Ishikawa (cell line): ENCODE data around the gene ERBB2.

ENCODE experiments used
- CEBPB ChIP-seq: IDR thresholded peaks from 2 replicates; pipeline ENCODE4 v1.6.1; 2012
- CREB1 ChIP-seq: IDR thresholded peaks from 2 replicates; pipeline ENCODE4 v1.6.1; 2012; ENCODE audit warnings: low read depth
- EGR1 ChIP-seq: IDR thresholded peaks from 2 replicates; pipeline ENCODE4 v1.6.1; 2012
- EP300 ChIP-seq: IDR thresholded peaks from 2 replicates; pipeline ENCODE4 v1.6.1; 2012; ENCODE audit warnings: borderline replicate concordance
- FOXM1 ChIP-seq: IDR thresholded peaks from 2 replicates; pipeline ENCODE4 v1.6.1; 2012; ENCODE audit warnings: low read depth, borderline replicate concordance
- MAX ChIP-seq: IDR thresholded peaks from 2 replicates; pipeline ENCODE4 v1.6.1; 2012
- NFIC ChIP-seq: IDR thresholded peaks from 2 replicates; pipeline ENCODE4 v1.6.1; 2012
- RAD21 ChIP-seq: IDR thresholded peaks from 2 replicates; pipeline ENCODE4 v1.6.1; 2012; ENCODE audit warnings: low read depth
- REST ChIP-seq: IDR thresholded peaks from 2 replicates; pipeline ENCODE4 v1.6.1; 2012; ENCODE audit warnings: low read depth, mild to moderate bottlenecking
- TAF1 ChIP-seq: IDR thresholded peaks from 2 replicates; pipeline ENCODE4 v1.6.1; 2012; ENCODE audit warnings: low read depth, mild to moderate bottlenecking
- TCF12 ChIP-seq: IDR thresholded peaks from 2 replicates; pipeline ENCODE4 v1.6.1; 2012; ENCODE audit warnings: low read depth
- TEAD4 ChIP-seq: IDR thresholded peaks from 2 replicates; pipeline ENCODE4 v1.6.1; 2012
- USF1 ChIP-seq: IDR thresholded peaks from 2 replicates; pipeline ENCODE4 v1.6.1; 2012
- YY1 ChIP-seq: IDR thresholded peaks from 2 replicates; pipeline ENCODE4 v1.6.1; 2012; ENCODE audit warnings: low read depth
- ZBTB7A ChIP-seq: IDR thresholded peaks from 2 replicates; pipeline ENCODE4 v1.6.1; 2012; ENCODE audit warnings: low read depth

ERBB2 gene

GRCh38 chr17:39745335-39746144 lies 45.7 kb downstream of the ERBB2 start:
- TF ChIP-seq EP300 (no peak), FOXM1 (no peak), CEBPB (no peak), USF1 (no peak), CREB1 (no peak), TCF12 (no peak), ZBTB7A (no peak), NFIC (no peak), MAX (no peak), YY1 (no peak), RAD21 (no peak), TAF1 (no peak), REST (no peak), EGR1 (no peak), TEAD4 (no peak)

- TF ChIP-seq TCF12 (no peak), NFIC (no peak), FOXM1 (no peak), TEAD4 (no peak), CEBPB (no peak), USF1 (no peak), ZBTB7A (no peak), YY1 (no peak), CREB1 (no peak), TAF1 (no peak), REST (no peak), EGR1 (no peak), RAD21 (no peak), MAX (no peak), EP300 (no peak)
Measured at GRCh38 chr17:39746145-39746461, 46.2 kb downstream of the ERBB2 start.

GRCh38 chr17:39747745-39748144 lies 47.9 kb downstream of the ERBB2 start:
- TF ChIP-seq TEAD4 (no peak), REST (no peak), EP300 (no peak), FOXM1 (no peak), CREB1 (no peak), EGR1 (no peak), TAF1 (no peak), USF1 (no peak), MAX (no peak), RAD21 (no peak), NFIC (no peak), CEBPB (no peak), YY1 (no peak)
